ENCODE results near the gene NDNF. TPM values are rescaled to one million over a fixed set of nuclear protein-coding genes. Genes with fewer than 3 reads are reported as not detected.

The NDNF gene
- total and polyA plus RNA-seq, 4 donors, result 0.08 to 3.7 (median 3.5) TPM; not detected in 1

DNA sequence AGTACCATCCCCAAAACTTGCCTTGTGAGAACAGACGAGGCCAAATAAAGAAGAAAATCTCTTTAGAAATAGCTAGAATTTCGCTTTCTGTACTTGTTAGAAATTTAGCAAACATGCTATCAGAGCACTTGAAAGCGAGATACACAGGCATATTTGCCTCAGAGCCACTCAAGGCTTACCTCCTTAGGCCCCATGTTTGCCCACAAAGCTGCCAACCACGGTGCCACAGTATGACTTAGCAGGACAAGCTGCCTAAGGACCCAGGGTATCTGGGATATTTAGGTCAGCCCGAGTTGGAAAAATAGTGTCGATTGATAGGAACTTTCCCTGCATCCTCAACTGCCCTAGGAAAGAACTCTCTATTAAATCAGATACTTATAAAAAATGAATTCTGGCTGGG, 24.2 kb downstream of the NDNF start:
- no peak for DNase-seq
- intact Hi-C loops (cut with DNase I), result no loop called here
- Histone ChIP-seq H3K4me1 (ENCODE audit: control insufficient read depth in 1 of 2, insufficient read depth in 2 of 2, low read length in 2 of 2) (no peaks in the 10 kb centered on the region), H3K36me3 (ENCODE audit: control insufficient read depth in 1 of 2, insufficient read depth in 2 of 2, low read length in 1 of 2) (no peaks in the 10 kb centered on the region), H3K9me3 (ENCODE audit: control insufficient read depth, low read length) (no peaks in the 10 kb centered on the region), H3K27ac (ENCODE audit: low read depth in 1 of 2, low read length in 2 of 2) (no peak overlapping the region), H3K27me3 (ENCODE audit: control insufficient read depth in 1 of 2, insufficient read depth in 2 of 2, low read length in 1 of 2) (no peaks in the 10 kb centered on the region), H3K4me3 (ENCODE audit: low read length in 2 of 2) (no peak overlapping the region)
- WGBS, 2 donors, result 95 to 96% methylated on average over 6 of the region's 6 CpGs
- no peak for ATAC-seq (ENCODE audit: low FRiP score)

DNA sequence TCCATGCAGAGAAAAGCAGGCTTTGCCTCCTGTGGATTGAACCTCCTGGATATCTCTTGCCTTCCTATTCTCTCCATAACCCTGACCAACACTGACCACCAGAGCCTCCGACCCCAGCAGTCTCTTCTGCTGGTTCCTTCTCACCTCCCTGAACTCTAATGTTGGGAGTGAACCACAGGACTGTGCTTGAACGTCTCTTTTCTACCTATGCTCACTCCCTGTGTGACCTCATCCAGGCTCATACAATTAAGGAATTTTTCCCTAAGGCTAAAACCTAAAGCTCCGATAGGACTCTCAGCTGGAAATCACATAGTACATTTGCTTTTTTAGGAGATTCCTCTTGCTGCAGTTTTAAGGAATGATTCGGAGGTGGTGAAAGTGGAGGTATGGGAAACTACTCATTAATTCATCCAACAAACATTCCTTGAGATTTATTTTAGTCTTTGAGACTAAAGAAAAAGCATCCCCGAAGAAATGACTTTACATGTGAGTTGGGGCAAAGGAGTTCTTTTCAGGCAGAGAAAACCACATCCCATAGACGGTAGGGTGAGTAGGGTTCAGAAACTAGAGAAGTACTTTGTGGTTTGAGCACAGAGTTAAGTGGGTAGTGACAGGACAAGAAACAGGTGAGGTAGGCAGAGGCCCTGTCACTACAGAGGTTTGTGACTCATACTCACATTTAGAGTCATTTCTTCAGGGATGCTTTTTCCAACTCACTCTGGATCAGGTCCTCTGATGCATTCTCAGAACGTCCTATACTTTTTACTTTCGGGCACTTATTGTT, 30.8 kb downstream of the NDNF start:
- intact Hi-C loops (cut with DNase I), result no loop called here
- no peaks in the 10 kb centered on the region for H3K9me3 ChIP-seq (ENCODE audit: control insufficient read depth, low read length)
- no peaks in the 10 kb centered on the region for H3K4me1 ChIP-seq (ENCODE audit: control insufficient read depth in 1 of 2, insufficient read depth in 2 of 2, low read length in 2 of 2)
- ATAC-seq (ENCODE audit: low FRiP score) (no peak), DNase-seq (no peak)
- WGBS, 2 donors, result 57 to 66% methylated on average over 8 of the region's 8 CpGs
- no peak overlapping the region for H3K27ac ChIP-seq (ENCODE audit: low read depth in 1 of 2, low read length in 2 of 2)
- no peaks in the 10 kb centered on the region for H3K36me3 ChIP-seq (ENCODE audit: control insufficient read depth in 1 of 2, insufficient read depth in 2 of 2, low read length in 1 of 2)
- peaks cover 0 to 1% of the 10 kb centered on the region in 2 donors for H3K27me3 ChIP-seq (ENCODE audit: control insufficient read depth in 1 of 2, insufficient read depth in 2 of 2, low read length in 1 of 2)
- H3K4me3 ChIP-seq (ENCODE audit: low read length in 2 of 2), result no peak overlapping the region

DNA sequence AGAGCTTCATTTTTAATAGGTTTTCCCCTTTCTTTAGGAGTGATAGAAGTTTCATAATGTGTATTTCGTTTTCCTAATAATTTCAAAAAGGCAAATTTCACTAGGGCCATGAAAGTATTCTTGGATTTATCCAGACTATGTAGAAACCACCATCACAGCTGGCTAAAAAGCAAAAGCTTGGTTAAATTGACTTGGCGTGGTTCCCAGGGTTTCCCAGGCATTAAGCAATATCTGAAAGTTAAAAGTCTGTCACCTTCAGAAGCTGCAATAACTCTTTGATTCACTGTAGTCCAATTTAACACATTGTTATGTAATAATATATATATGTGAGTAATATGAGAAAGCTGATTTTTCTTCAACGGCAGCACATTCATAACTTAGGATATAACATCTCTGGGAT, 38.3 kb downstream of the NDNF start:
- Histone ChIP-seq H3K9me3 (ENCODE audit: control insufficient read depth, low read length) (no peaks in the 10 kb centered on the region), H3K4me1 (ENCODE audit: control insufficient read depth in 1 of 2, insufficient read depth in 2 of 2, low read length in 2 of 2) (no peaks in the 10 kb centered on the region), H3K36me3 (ENCODE audit: control insufficient read depth in 1 of 2, insufficient read depth in 2 of 2, low read length in 1 of 2) (no peaks in the 10 kb centered on the region), H3K27ac (ENCODE audit: low read depth in 1 of 2, low read length in 2 of 2) (no peak overlapping the region), H3K4me3 (ENCODE audit: low read length in 2 of 2) (no peak overlapping the region), H3K27me3 (ENCODE audit: control insufficient read depth in 1 of 2, insufficient read depth in 2 of 2, low read length in 1 of 2) (peaks cover 0 to 1% of the 10 kb centered on the region in 2 donors)
- intact Hi-C loops (cut with DNase I), result no loop called here
- 61 to 62% methylated on average over 3 of the region's 3 CpGs for WGBS, 2 donors
- ATAC-seq (ENCODE audit: low FRiP score) (no peak), DNase-seq (no peak)

DNA sequence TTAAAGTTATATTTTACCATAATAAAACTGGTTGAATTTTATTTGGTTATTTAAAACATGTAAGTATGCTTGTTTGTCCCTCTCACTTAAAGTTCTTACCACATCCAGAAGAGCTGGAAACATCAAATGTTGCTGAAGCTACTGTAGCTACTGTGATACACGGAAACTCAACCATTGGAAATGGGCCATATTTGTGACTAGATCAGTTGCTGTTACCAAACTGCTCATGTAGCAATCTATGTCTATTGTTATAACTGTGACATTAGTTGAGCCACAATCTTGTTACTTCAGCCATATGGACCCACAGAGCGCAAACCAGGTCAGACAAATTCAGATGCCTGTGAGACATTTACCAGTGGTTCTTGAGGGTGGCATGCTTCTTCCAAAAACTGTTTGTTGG, 41.6 kb downstream of the NDNF start:
- no peak for ATAC-seq (ENCODE audit: low FRiP score)
- Histone ChIP-seq H3K9me3 (ENCODE audit: control insufficient read depth, low read length) (no peaks in the 10 kb centered on the region), H3K4me3 (ENCODE audit: low read length in 2 of 2) (no peak overlapping the region), H3K4me1 (ENCODE audit: control insufficient read depth in 1 of 2, insufficient read depth in 2 of 2, low read length in 2 of 2) (no peaks in the 10 kb centered on the region), H3K27me3 (ENCODE audit: control insufficient read depth in 1 of 2, insufficient read depth in 2 of 2, low read length in 1 of 2) (no peaks in the 10 kb centered on the region), H3K27ac (ENCODE audit: low read depth in 1 of 2, low read length in 2 of 2) (no peak overlapping the region), H3K36me3 (ENCODE audit: control insufficient read depth in 1 of 2, insufficient read depth in 2 of 2, low read length in 1 of 2) (no peaks in the 10 kb centered on the region)
- intact Hi-C loops (cut with DNase I), result no loop called here
- 76 to 79% methylated on average over 2 of the region's 2 CpGs for WGBS, 2 donors
- DNase-seq, result no peak

DNA sequence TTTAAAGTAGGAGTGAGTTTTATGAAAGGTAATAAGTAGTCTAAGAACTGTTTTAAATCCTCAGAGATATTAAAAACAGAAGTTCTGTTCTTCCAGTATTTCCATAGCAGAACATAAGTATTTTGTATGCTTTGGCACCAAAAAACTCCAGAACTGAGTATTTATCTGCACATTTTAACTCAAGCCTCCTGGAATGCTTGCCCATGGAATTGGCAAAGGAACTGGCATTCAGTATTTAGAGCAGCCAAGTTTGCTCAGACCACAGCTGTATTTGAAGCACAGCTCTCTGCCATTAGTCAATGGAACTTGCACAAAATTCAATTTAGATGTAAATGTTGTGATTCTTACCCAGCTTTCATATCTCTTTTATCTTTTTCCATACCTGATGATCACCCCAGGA, 42.2 kb downstream of the NDNF start:
- Histone ChIP-seq H3K36me3 (ENCODE audit: control insufficient read depth in 1 of 2, insufficient read depth in 2 of 2, low read length in 1 of 2) (no peaks in the 10 kb centered on the region), H3K27ac (ENCODE audit: low read depth in 1 of 2, low read length in 2 of 2) (no peak overlapping the region), H3K4me1 (ENCODE audit: control insufficient read depth in 1 of 2, insufficient read depth in 2 of 2, low read length in 2 of 2) (no peaks in the 10 kb centered on the region), H3K4me3 (ENCODE audit: low read length in 2 of 2) (no peak overlapping the region), H3K9me3 (ENCODE audit: control insufficient read depth, low read length) (no peaks in the 10 kb centered on the region), H3K27me3 (ENCODE audit: control insufficient read depth in 1 of 2, insufficient read depth in 2 of 2, low read length in 1 of 2) (no peaks in the 10 kb centered on the region)
- no peak for DNase-seq
- intact Hi-C loops (cut with DNase I), result no loop called here
- ATAC-seq (ENCODE audit: low FRiP score), result no peak

DNA sequence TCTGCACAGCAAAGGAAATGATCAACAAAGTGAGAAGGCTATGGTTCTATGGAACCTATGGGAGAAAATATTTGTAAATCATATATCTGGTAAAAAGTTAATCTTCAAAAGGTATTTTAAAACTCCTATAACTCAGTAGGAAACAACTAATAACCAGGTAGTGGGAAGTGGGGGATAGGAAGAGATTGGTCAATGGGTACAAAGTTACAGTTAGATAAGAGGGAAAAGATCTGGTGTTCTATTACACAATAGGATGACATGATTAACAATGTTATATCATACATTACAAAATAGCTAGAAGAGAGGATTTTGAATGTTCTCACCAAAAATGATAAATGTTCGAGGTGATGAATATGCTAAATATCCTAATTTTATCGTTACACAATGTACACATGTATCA, 46.3 kb downstream of the NDNF start:
- H3K9me3 ChIP-seq (ENCODE audit: control insufficient read depth, low read length), result no peaks in the 10 kb centered on the region
- no peaks in the 10 kb centered on the region for H3K4me1 ChIP-seq (ENCODE audit: control insufficient read depth in 1 of 2, insufficient read depth in 2 of 2, low read length in 2 of 2)
- H3K27me3 ChIP-seq (ENCODE audit: control insufficient read depth in 1 of 2, insufficient read depth in 2 of 2, low read length in 1 of 2), result no peaks in the 10 kb centered on the region
- H3K4me3 ChIP-seq (ENCODE audit: low read length in 2 of 2), result no peak overlapping the region
- H3K27ac ChIP-seq (ENCODE audit: low read depth in 1 of 2, low read length in 2 of 2), result no peak overlapping the region
- DNase-seq (no peak), ATAC-seq (ENCODE audit: low FRiP score) (no peak)
- H3K36me3 ChIP-seq (ENCODE audit: control insufficient read depth in 1 of 2, insufficient read depth in 2 of 2, low read length in 1 of 2), result no peaks in the 10 kb centered on the region
- 96 to 98% methylated on average over 2 of the region's 2 CpGs for WGBS, 2 donors
- intact Hi-C loops (cut with DNase I), result no loop called here

DNA sequence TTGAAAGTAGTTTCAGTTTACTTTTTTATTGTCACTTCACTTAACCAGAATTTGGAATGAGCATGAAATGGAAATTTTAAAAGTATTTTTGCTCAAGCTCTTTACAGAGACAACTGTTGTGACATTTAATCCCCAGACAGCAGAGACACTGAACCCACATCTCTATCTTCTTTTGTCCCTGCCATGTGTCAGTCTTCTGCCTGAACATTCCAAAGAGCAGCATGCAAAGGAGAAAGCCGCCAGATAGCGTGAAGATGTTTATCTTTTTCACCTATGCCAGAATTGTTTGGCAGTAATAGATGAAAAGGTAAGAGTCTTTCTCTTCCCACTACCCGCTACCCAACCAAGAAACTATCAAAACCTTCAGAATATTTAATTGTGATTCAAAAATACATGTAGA, 46.8 kb downstream of the NDNF start:
- Histone ChIP-seq H3K27me3 (ENCODE audit: control insufficient read depth in 1 of 2, insufficient read depth in 2 of 2, low read length in 1 of 2) (no peaks in the 10 kb centered on the region), H3K9me3 (ENCODE audit: control insufficient read depth, low read length) (no peaks in the 10 kb centered on the region), H3K27ac (ENCODE audit: low read depth in 1 of 2, low read length in 2 of 2) (no peak overlapping the region), H3K4me3 (ENCODE audit: low read length in 2 of 2) (no peak overlapping the region), H3K4me1 (ENCODE audit: control insufficient read depth in 1 of 2, insufficient read depth in 2 of 2, low read length in 2 of 2) (no peaks in the 10 kb centered on the region), H3K36me3 (ENCODE audit: control insufficient read depth in 1 of 2, insufficient read depth in 2 of 2, low read length in 1 of 2) (no peaks in the 10 kb centered on the region)
- intact Hi-C loops (cut with DNase I), result no loop called here
- ATAC-seq (ENCODE audit: low FRiP score) (no peak), DNase-seq (no peak)
- 88 to 92% methylated on average over 3 of the region's 3 CpGs for WGBS, 2 donors

DNA sequence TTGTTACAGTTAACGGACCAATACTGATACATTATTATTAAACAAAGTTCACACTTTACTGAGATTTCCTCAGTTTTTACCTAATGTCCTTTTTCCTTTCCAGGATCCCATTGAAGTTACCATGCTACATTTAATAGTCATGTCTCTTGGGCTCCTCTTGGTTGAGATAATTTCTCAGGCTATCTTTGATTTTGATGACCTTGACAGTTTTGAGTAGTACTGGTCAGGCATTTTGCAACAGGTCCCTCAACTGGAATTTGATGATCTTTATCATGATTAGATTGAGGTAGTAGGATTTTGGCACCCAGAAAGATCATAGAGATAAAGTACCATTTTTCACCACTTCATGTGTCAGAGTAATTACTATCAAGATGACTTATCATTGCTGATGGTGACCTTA, 53.8 kb downstream of the NDNF start:
- no peak overlapping the region for H3K4me3 ChIP-seq (ENCODE audit: low read length in 2 of 2)
- H3K27ac ChIP-seq (ENCODE audit: low read depth in 1 of 2, low read length in 2 of 2), result no peak overlapping the region

DNA sequence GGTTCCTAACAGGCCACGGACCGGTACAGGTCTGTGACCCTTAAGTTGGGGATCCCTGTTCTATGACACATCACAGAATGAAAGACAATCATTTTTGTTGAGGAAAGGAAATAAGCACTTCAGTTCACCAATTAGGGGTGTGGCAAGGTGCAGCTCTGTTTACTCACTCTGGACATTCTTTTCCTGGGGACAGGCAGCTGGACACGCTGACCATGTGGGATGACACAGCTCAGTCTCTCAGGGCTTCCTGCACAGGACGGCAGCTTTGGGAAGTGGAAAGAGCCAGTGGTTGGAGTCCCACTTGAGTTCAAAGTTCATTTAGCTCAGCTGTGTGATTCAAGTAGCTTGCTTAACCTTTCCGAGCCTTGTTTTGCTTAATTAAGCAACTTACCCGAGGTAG, 55.7 kb downstream of the NDNF start:
- intact Hi-C loops (cut with DNase I), result no loop called here
- ATAC-seq (ENCODE audit: low FRiP score) (no peak), DNase-seq (no peak)
- Histone ChIP-seq H3K27ac (ENCODE audit: low read depth in 1 of 2, low read length in 2 of 2) (no peak overlapping the region), H3K9me3 (ENCODE audit: control insufficient read depth, low read length) (no peaks in the 10 kb centered on the region), H3K27me3 (ENCODE audit: control insufficient read depth in 1 of 2, insufficient read depth in 2 of 2, low read length in 1 of 2) (no peaks in the 10 kb centered on the region), H3K4me1 (ENCODE audit: control insufficient read depth in 1 of 2, insufficient read depth in 2 of 2, low read length in 2 of 2) (no peaks in the 10 kb centered on the region), H3K4me3 (ENCODE audit: low read length in 2 of 2) (no peak overlapping the region), H3K36me3 (ENCODE audit: control insufficient read depth in 1 of 2, insufficient read depth in 2 of 2, low read length in 1 of 2) (no peaks in the 10 kb centered on the region)
- WGBS, 2 donors, result 85 to 88% methylated on average over 6 of the region's 6 CpGs

More for the DNA sequence above, 53.8 kb downstream of the NDNF start:
- no peaks in the 10 kb centered on the region for H3K9me3 ChIP-seq (ENCODE audit: control insufficient read depth, low read length)
- 96% methylated on average over 1 of the region's 1 CpG for WGBS, 2 donors
- no peaks in the 10 kb centered on the region for H3K4me1 ChIP-seq (ENCODE audit: control insufficient read depth in 1 of 2, insufficient read depth in 2 of 2, low read length in 2 of 2)
- intact Hi-C loops (cut with DNase I), result no loop called here
- H3K36me3 ChIP-seq (ENCODE audit: control insufficient read depth in 1 of 2, insufficient read depth in 2 of 2, low read length in 1 of 2), result no peaks in the 10 kb centered on the region
- no peak for DNase-seq
- ATAC-seq (ENCODE audit: low FRiP score), result no peak
- no peaks in the 10 kb centered on the region for H3K27me3 ChIP-seq (ENCODE audit: control insufficient read depth in 1 of 2, insufficient read depth in 2 of 2, low read length in 1 of 2)

Measured in aorta (tissue), 5 donors.